KG1 (cell line): ENCODE measurements around the gene NECAP2.
"Not testable (repeated sequence)": the region's sequence is repeated elsewhere in the genome, so short reads cannot be mapped to it uniquely, and the experiment has no call there.

Experiments
- DNase-seq: peaks from one replicate; lab custom pipeline; 2025; lab: John Stamatoyannopoulos, UW

Gene NECAP2

GRCh38 chr1:16498573-16499413, 58.3 kb downstream of the NECAP2 start:
- peak; percentile 59 for DNase-seq

GRCh38 chr1:16500466-16500865, 59.9 kb downstream of the NECAP2 start:
- not testable (repeated sequence) for DNase-seq

GRCh38 chr1:16500975-16501374, 60.5 kb downstream of the NECAP2 start:
- DNase-seq = not testable (repeated sequence)

- not testable (repeated sequence) for DNase-seq
Observed at GRCh38 chr1:16501446-16501845, 60.9 kb downstream of the NECAP2 start.

GRCh38 chr1:16503494-16503893, 63.0 kb downstream of the NECAP2 start:
- no peak for DNase-seq

GRCh38 chr1:16505870-16506269, 65.3 kb downstream of the NECAP2 start:
- DNase-seq = not testable (repeated sequence)

- DNase-seq = not testable (repeated sequence)
Observed at GRCh38 chr1:16506364-16507136, 66.0 kb downstream of the NECAP2 start.

GRCh38 chr1:16508861-16509445, 68.4 kb downstream of the NECAP2 start:
- peak; percentile 13 for DNase-seq
